Gastrocnemius medialis (tissue), 4 donors: ENCODE results near the gene RICTOR. TPM values are rescaled to one million over a fixed set of nuclear protein-coding genes. Genes with fewer than 3 reads are reported as not detected.

Experiments used
- ATAC-seq, 2 donors: fragments of 150-250 bp; one replicate each; pipeline ENCODE4 v1.9.1; 2016
- DNase-seq, 2 donors: peaks; one replicate each; pipeline ENCODE4 v3.0.0-alpha.2; 2019
- H3K27ac ChIP-seq, 4 donors: fragments of 200-600 bp; sonication (generic); 1 replicate in 1 of 4; 2 replicates in 3 of 4; pipeline ENCODE4 v1.5.1; 2016 to 2018; ENCODE audit warnings: mild to moderate bottlenecking in 2 of 4, moderate library complexity in 1 of 4
- H3K27me3 ChIP-seq, 3 donors: fragments of 200-600 bp; sonication (generic) in 2 of 3; 1 replicate in 1 of 3; 2 replicates in 2 of 3; pipeline versions ENCODE4 v1.5.1 to v1.6.0; 2016 to 2019; ENCODE audit warnings: mild to moderate bottlenecking in 1 of 3, moderate library complexity in 1 of 3
- H3K36me3 ChIP-seq, 2 donors: fragments of 200-600 bp; sonication (generic) in 1 of 2; one replicate each; pipeline ENCODE4 v1.5.1; 2017 to 2018
- H3K4me1 ChIP-seq, 2 donors: fragments of 200-600 bp; sonication (generic) in 1 of 2; one replicate each; pipeline ENCODE4 v1.5.1; 2016 to 2017; ENCODE audit warnings: mild to moderate bottlenecking in 2 of 2
- H3K4me3 ChIP-seq, 4 donors: fragments of 200-600 bp; sonication (generic) in 3 of 4; 1 replicate in 1 of 4; 2 replicates in 3 of 4; pipeline ENCODE4 v1.5.1; 2016 to 2019; ENCODE audit warnings: mild to moderate bottlenecking in 2 of 4
- H3K9me3 ChIP-seq, 3 donors: fragments of 200-600 bp; sonication (generic) in 2 of 3; 1 replicate in 1 of 3; 2 replicates in 2 of 3; pipeline ENCODE4 v1.5.1; 2016 to 2019
- POLR2A ChIP-seq, 2 donors: fragments of 450-650 bp; IDR thresholded peaks; one replicate each; pipeline ENCODE4 v1.6.1; 2017; ENCODE audit warnings: antibody characterized with exemption in 2 of 2, mild to moderate bottlenecking in 2 of 2, moderate library complexity in 2 of 2
- in situ Hi-C, 4 donors: fragments of 200-750 bp; cut with MboI; loops; one replicate each; pipeline versions ENCODE4 v1.15.0 to v1.8.0; 2017; ENCODE audit warnings: low sequenced_read_pairs in 4 of 4
- intact Hi-C: fragments of 100-400 bp; cut with DNase I; formaldehyde crosslinking; loops from one replicate; pipeline ENCODE4 v1.15.1; 2023; ENCODE audit warnings: low total_unique reads
- total RNA-seq, 4 donors: library from RNA; depleted of rRNA; stranded (reverse); fragments of >200 nt; gene quantifications; one replicate each; pipeline versions ENCODE4 v1.1.0 to v1.2.3, GENCODE V29; 2016
- TF ChIP-seq, protein P1 (sequence below), 5 experiments: fragments of 450-650 bp in 3 of 5; fragments of 200-600 bp in 2 of 5; sonication (generic) in 2 of 5; IDR thresholded peaks in 4 of 5; conservative IDR thresholded peaks in 1 of 5; 1 replicate in 4 of 5; 2 replicates in 1 of 5; pipeline ENCODE4 v1.5.1; 2016 to 2019; ENCODE audit warnings: antibody characterized with exemption in 5 of 5, mild to moderate bottlenecking in 3 of 5, moderate library complexity in 3 of 5

Gene RICTOR
- total RNA-seq, 4 donors from 2014 or later: 28.9 to 56.9 (median 37.0) TPM

DNA sequence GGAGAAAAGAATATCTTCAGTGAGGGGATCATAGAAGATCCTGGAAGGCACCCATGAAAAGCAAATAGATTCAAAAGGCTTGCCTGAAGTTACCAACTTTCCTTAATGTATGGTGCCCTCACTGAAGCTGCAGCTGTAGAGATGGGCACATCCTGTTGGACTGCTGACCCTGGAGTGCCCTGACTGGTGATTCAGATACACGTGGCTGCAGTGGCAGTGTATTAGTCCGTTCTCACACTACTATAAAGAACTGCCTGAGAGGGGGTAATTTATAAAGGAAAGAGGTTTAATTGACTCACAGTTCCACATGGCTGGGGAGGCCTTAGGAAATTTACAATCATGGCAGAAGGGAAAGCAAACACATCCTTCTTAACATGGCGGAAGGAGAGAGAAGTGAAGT, 148.1 kb downstream of the RICTOR start:
- TF ChIP-seq, protein P1, sequence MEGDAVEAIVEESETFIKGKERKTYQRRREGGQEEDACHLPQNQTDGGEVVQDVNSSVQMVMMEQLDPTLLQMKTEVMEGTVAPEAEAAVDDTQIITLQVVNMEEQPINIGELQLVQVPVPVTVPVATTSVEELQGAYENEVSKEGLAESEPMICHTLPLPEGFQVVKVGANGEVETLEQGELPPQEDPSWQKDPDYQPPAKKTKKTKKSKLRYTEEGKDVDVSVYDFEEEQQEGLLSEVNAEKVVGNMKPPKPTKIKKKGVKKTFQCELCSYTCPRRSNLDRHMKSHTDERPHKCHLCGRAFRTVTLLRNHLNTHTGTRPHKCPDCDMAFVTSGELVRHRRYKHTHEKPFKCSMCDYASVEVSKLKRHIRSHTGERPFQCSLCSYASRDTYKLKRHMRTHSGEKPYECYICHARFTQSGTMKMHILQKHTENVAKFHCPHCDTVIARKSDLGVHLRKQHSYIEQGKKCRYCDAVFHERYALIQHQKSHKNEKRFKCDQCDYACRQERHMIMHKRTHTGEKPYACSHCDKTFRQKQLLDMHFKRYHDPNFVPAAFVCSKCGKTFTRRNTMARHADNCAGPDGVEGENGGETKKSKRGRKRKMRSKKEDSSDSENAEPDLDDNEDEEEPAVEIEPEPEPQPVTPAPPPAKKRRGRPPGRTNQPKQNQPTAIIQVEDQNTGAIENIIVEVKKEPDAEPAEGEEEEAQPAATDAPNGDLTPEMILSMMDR (IDR thresholded peaks at IDR 0.05 in 4 of 5, conservative IDR thresholded peaks at IDR 0.05 in 1 of 5): no peak
- no peak for TF ChIP-seq POLR2A (IDR thresholded peaks at IDR 0.05)
- ATAC-seq (no peak), DNase-seq (no peak)
- intact Hi-C loops (loop anchor here (10.0 kb wide), 1 partner anchor 501 kb away; no protein-coding TSS in a partner anchor), in situ Hi-C loops (loop anchor here in 1 of 4 donors (25.0 kb wide), 1 partner anchor 439 kb away; no protein-coding TSS in a partner anchor)
- Histone ChIP-seq H3K36me3 (no peaks in the 10 kb centered on the region), H3K4me3 (no peak overlapping the region), H3K4me1 (no peaks in the 10 kb centered on the region), H3K9me3 (no peaks in the 10 kb centered on the region), H3K27ac (no peak overlapping the region), H3K27me3 (no peaks in the 10 kb centered on the region)

DNA sequence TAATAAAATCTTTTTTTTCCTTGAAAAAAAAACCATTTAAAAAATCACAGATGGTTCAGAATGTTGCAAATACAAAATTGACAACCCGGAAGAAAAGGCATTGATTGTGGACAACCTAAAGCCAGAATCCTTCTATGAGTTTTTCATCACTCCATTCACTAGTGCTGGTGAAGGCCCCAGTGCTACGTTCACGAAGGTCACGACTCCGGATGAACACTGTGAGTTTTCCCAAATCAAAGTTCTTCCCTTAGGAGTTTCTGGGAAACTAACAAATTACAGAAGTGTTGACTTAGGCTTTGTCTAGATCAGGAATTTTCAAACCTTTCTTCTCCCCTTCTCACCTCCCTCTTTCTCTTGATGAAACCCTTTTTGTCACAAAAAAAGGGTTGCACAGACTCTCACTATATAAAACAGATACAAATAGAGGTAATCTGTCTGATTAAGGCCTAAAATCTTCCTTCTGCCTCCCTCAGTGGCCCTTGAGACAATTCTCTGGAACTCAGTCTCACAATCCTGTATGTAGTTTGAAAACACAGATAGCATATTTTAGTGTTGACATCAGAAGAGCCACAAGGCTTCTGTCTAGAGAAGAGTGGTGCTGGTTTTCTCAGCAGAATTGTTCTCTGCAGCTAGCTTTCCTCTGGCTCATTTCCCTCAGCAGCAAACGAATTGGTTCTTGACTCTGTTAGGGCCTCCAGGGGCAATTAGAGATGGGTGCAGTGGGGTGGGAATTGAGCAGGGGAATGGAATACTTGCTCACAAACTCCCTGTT, 148.9 kb downstream of the RICTOR start:
- no peaks in the 10 kb centered on the region for H3K9me3 ChIP-seq
- no peaks in the 10 kb centered on the region for H3K36me3 ChIP-seq
- intact Hi-C loops (loop anchor here (10.0 kb wide), 1 partner anchor 501 kb away; no protein-coding TSS in a partner anchor), in situ Hi-C loops (loop anchor here in 1 of 4 donors (25.0 kb wide), 1 partner anchor 438 kb away; no protein-coding TSS in a partner anchor)
- H3K27ac ChIP-seq: peak overlapping the region in 2 of 4 donors; percentile 3 to 29
- no peak for ATAC-seq
- H3K27me3 ChIP-seq: no peaks in the 10 kb centered on the region
- H3K4me1 ChIP-seq: no peaks in the 10 kb centered on the region
- TF ChIP-seq POLR2A (IDR thresholded peaks at IDR 0.05): no peak
- TF ChIP-seq, protein P1 (IDR thresholded peaks at IDR 0.05 in 4 of 5, conservative IDR thresholded peaks at IDR 0.05 in 1 of 5): no peak
- no peak for DNase-seq
- no peak overlapping the region for H3K4me3 ChIP-seq

DNA sequence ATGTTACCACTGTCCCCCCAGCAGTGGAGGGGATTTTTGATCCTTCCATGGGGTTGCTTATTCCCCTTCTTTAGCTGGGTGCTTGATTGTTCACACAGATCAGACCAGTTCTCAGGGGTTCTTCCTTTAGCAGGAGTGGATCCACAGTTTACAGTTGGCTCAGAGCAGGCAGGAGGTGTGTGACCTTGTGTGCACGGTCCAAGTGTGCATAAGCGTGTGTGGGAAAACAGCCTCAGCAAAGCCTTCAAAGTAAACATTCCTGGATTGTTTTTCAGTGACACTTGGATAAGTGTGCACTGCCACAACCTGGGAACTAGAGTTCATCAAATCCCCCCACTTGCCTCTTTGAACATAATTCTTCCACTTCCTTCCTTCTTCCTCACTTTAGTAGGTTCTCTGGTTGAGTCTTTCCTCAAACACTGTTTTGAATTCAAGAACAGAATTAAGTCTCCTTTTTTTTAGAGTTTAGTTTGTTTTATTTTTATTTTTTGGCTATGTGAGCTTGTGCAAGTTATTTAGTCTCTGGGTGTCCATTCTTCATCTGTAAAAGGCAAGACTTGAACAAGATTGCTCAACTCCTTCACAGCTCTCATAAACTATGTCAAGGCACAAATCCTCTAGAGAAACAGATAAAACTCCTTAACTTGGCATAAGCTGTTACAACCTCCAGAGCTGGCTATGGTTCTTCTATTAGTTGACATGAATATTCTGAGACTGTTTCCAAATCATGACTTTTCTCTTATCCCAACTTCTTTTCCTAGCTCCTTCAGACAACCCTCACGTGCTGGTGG, 150.3 kb downstream of the RICTOR start:
- DNase-seq (no peak), ATAC-seq (peak; percentile 80 to 83)
- in situ Hi-C loops (loop anchor here in 1 of 4 donors (5.0 kb wide), 1 partner anchor 92 kb away; no protein-coding TSS in a partner anchor), intact Hi-C loops (loop anchor here (5.0 to 10.0 kb wide), 2 partner anchors 92 to 499 kb away; no protein-coding TSS in a partner anchor)
- TF ChIP-seq POLR2A (IDR thresholded peaks at IDR 0.05): no peak
- TF ChIP-seq, protein P1 (IDR thresholded peaks at IDR 0.05 in 4 of 5, conservative IDR thresholded peaks at IDR 0.05 in 1 of 5): no peak
- Histone ChIP-seq H3K9me3 (no peaks in the 10 kb centered on the region), H3K27me3 (no peaks in the 10 kb centered on the region), H3K4me1 (no peaks in the 10 kb centered on the region), H3K4me3 (no peak overlapping the region), H3K36me3 (no peaks in the 10 kb centered on the region), H3K27ac (peak overlapping the region in 2 of 4 donors; percentile 41 to 54)

DNA sequence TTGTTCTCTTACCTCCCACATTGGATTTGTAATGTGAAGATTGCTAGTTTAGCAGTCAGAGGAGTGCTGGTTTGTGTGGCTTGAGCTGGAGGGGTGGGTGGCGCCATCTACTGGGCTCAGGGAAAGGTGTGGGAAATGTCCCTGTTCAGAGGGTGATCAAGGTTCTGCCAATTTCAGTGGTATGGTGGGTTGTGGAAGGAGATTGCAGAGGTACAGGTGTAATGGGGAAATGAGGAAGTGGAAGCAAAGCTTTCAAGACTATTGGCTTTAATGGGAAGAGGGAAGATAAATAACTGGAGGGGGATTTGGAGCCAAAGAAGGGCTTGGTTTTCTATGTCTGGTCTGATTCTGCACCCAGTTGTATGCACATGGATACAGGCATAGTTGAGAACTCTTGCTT, 152.0 kb downstream of the RICTOR start:
- intact Hi-C loops: loop anchor here (5.0 to 10.0 kb wide), 2 partner anchors 90 to 497 kb away; no protein-coding TSS in a partner anchor
- no peak for TF ChIP-seq POLR2A (IDR thresholded peaks at IDR 0.05)
- TF ChIP-seq, protein P1 (IDR thresholded peaks at IDR 0.05 in 4 of 5, conservative IDR thresholded peaks at IDR 0.05 in 1 of 5): peak in 4 of 5 experiments; percentile 29 to 68 (median 62)
- H3K4me1 ChIP-seq: no peaks in the 10 kb centered on the region
- ATAC-seq (no peak), DNase-seq (no peak)
- no peak overlapping the region for H3K4me3 ChIP-seq
- in situ Hi-C loops: loop anchor here in 1 of 4 donors (5.0 kb wide), 1 partner anchor 90 kb away; no protein-coding TSS in a partner anchor
- H3K36me3 ChIP-seq: no peaks in the 10 kb centered on the region
- H3K9me3 ChIP-seq: no peaks in the 10 kb centered on the region
- H3K27ac ChIP-seq: no peak overlapping the region
- no peaks in the 10 kb centered on the region for H3K27me3 ChIP-seq
